Astrocyte of the cerebellum (primary cell): Measurements from ENCODE around the gene CEACAM21.
A peak's percentile ranks its signal among the peaks of the same experiment; 100 is the strongest.

Experiments
- DNase-seq: peaks from one replicate; pipeline ENCODE4 v3.0.0-alpha.2; 2011; ENCODE audit warnings: low read depth
- H3K4me3 ChIP-seq: 2 replicates; pipeline ENCODE4 v1.5.1; 2011; ENCODE audit warnings: mild to moderate bottlenecking, low read depth, low read length, moderate library complexity
- CTCF ChIP-seq: IDR thresholded peaks from 2 replicates; pipeline ENCODE4 v1.5.1; 2012; ENCODE audit warnings: low read length, low read depth, moderate library complexity, mild to moderate bottlenecking; ENCODE audit errors: missing control alignments
- in situ Hi-C: cut with HindIII; loops from 2 replicates; pipeline ENCODE4 v1.10.0; 2017; ENCODE audit warnings: low sequenced_read_pairs

CEACAM21 gene

GRCh38 chr19:41541990-41542584, 33.9 kb upstream of the CEACAM21 start:
- in situ Hi-C loops: no loop called here
- no peak overlapping the region for H3K4me3 ChIP-seq
- peak; percentile 51 for TF ChIP-seq CTCF
- no peak for DNase-seq

- DNase-seq: no peak
- no peak overlapping the region for H3K4me3 ChIP-seq
- no peak for TF ChIP-seq CTCF
- in situ Hi-C loops: no loop called here
These were observed 33.3 kb upstream of the CEACAM21 start for GRCh38 chr19:41542622-41543021.

- TF ChIP-seq CTCF: no peak
- DNase-seq: no peak
- no peak overlapping the region for H3K4me3 ChIP-seq
- in situ Hi-C loops: no loop called here
These were observed 32.4 kb upstream of the CEACAM21 start for GRCh38 chr19:41543582-41543981.

GRCh38 chr19:41545547-41545946, 30.4 kb upstream of the CEACAM21 start:
- no peak for TF ChIP-seq CTCF
- in situ Hi-C loops: no loop called here
- H3K4me3 ChIP-seq: no peak overlapping the region
- DNase-seq: no peak

GRCh38 chr19:41546386-41546789, 29.6 kb upstream of the CEACAM21 start:
- no peak for TF ChIP-seq CTCF
- in situ Hi-C loops: no loop called here
- no peak for DNase-seq
- H3K4me3 ChIP-seq: no peak overlapping the region

GRCh38 chr19:41546961-41547360, 29.0 kb upstream of the CEACAM21 start:
- no peak for DNase-seq
- in situ Hi-C loops: no loop called here
- no peak overlapping the region for H3K4me3 ChIP-seq
- no peak for TF ChIP-seq CTCF
